HG03565 (cell line): ENCODE results near the gene KRT1.
"Not testable (repeated sequence)": the region's sequence is repeated elsewhere in the genome, so short reads cannot be mapped to it uniquely, and the experiment has no call there.

Experiments used
- ATAC-seq: cut with Tn5 transposase; IDR thresholded peaks from one replicate; pipeline ENCODE4 v1.9.1; 2021; ENCODE audit warnings: mild to moderate bottlenecking, moderate library complexity; ENCODE audit not compliant: unreplicated experiment

The KRT1 gene

GRCh38 chr12:52680363-52680762, at the start of gene KRT1:
Gene KRT1, minus strand, starts transcription at chr12:52680407. Its CDS starts 59 bp downstream, at chr12:52680348.
- no peak for ATAC-seq

GRCh38 chr12:52729147-52729546, 48.9 kb upstream of the KRT1 start:
- no peak for ATAC-seq

GRCh38 chr12:52728374-52728773, 48.2 kb upstream of the KRT1 start:
- no peak for ATAC-seq

- ATAC-seq = no peak
Observed at GRCh38 chr12:52727037-52727436, 46.8 kb upstream of the KRT1 start.

GRCh38 chr12:52726451-52726850, 46.2 kb upstream of the KRT1 start:
- ATAC-seq = no peak

GRCh38 chr12:52724384-52724783, 44.2 kb upstream of the KRT1 start:
- no peak for ATAC-seq

- no peak for ATAC-seq
Observed at GRCh38 chr12:52722680-52723079, 42.5 kb upstream of the KRT1 start.

- no peak for ATAC-seq
Observed at GRCh38 chr12:52721838-52722470, 41.7 kb upstream of the KRT1 start.

GRCh38 chr12:52720365-52720886, 40.2 kb upstream of the KRT1 start:
- no peak for ATAC-seq

- ATAC-seq = no peak
Observed at GRCh38 chr12:52716061-52716460, 35.9 kb upstream of the KRT1 start.

GRCh38 chr12:52715416-52715815, 35.2 kb upstream of the KRT1 start:
- no peak for ATAC-seq

GRCh38 chr12:52714887-52715281, 34.7 kb upstream of the KRT1 start:
- no peak for ATAC-seq

GRCh38 chr12:52713960-52714886, 34.0 kb upstream of the KRT1 start:
- no peak for ATAC-seq

- ATAC-seq = not testable (repeated sequence)
Observed at GRCh38 chr12:52712122-52712521, 31.9 kb upstream of the KRT1 start.

GRCh38 chr12:52710730-52711129, 30.5 kb upstream of the KRT1 start:
- no peak for ATAC-seq

GRCh38 chr12:52708010-52708409, 27.8 kb upstream of the KRT1 start:
- ATAC-seq = no peak

- no peak for ATAC-seq
Observed at GRCh38 chr12:52704464-52704863, 24.3 kb upstream of the KRT1 start.

GRCh38 chr12:52703878-52704277, 23.7 kb upstream of the KRT1 start:
- no peak for ATAC-seq

- no peak for ATAC-seq
Observed at GRCh38 chr12:52703424-52703823, 23.2 kb upstream of the KRT1 start, which contains the start of gene KRT77. Gene KRT77, minus strand, starts transcription at chr12:52703524. Its CDS starts 90 bp downstream, at chr12:52703434.

GRCh38 chr12:52702338-52702737, 22.1 kb upstream of the KRT1 start:
- no peak for ATAC-seq

- ATAC-seq = no peak
Observed at GRCh38 chr12:52701281-52701680, 21.1 kb upstream of the KRT1 start.

GRCh38 chr12:52699960-52700359, 19.8 kb upstream of the KRT1 start:
- no peak for ATAC-seq
